Kidney (tissue), 14 donors: Measurements from ENCODE around the gene GPR21. TPM values are rescaled to one million over a fixed set of nuclear protein-coding genes. Genes with fewer than 3 reads are reported as not detected.

Source experiments
- DNase-seq, 5 donors: peaks; one replicate each; pipeline ENCODE4 v3.0.0-alpha.2; 2013 to 2020
- FAIRE-seq: peaks from 2 replicates; lab custom pipeline; 2012; peaks lifted over from hg19 to GRCh38; lab: Jason Lieb, UNC
- H3K27ac ChIP-seq, 2 donors: one replicate each; pipeline ENCODE4 v1.7.0; 2013; ENCODE audit warnings: low read depth in 2 of 2, low read length in 2 of 2, inconsistent platforms in 1 of 2
- H3K27me3 ChIP-seq: one replicate; pipeline ENCODE4 v1.7.1; 2013; ENCODE audit warnings: low read length, inconsistent platforms; ENCODE audit not compliant: control insufficient read depth, insufficient read depth
- H3K36me3 ChIP-seq, 3 donors: one replicate each; pipeline versions ENCODE4 v1.7.0 to v1.7.1; 2013; ENCODE audit warnings: low read length in 3 of 3, control low read depth in 1 of 3, inconsistent platforms in 1 of 3; ENCODE audit not compliant: insufficient read depth in 3 of 3, control insufficient read depth in 2 of 3
- H3K4me1 ChIP-seq, 3 donors: one replicate each; pipeline versions ENCODE4 v1.7.0 to v1.7.1; 2013; ENCODE audit warnings: low read length in 3 of 3, inconsistent platforms in 1 of 3, low read depth in 1 of 3; ENCODE audit not compliant: control insufficient read depth in 2 of 3, insufficient read depth in 2 of 3
- H3K4me3 ChIP-seq, 3 donors: one replicate each; pipeline versions ENCODE4 v1.7.0 to v1.8.1; 2013; ENCODE audit warnings: low read length in 3 of 3, control low read depth in 1 of 3, inconsistent platforms in 1 of 3
- H3K9ac ChIP-seq, 3 donors: one replicate each; pipeline versions ENCODE4 v1.7.0 to v1.7.1; 2013; ENCODE audit warnings: low read length in 3 of 3, control low read depth in 1 of 3, inconsistent platforms in 1 of 3
- H3K9me3 ChIP-seq, 3 donors: one replicate each; pipeline versions ENCODE4 v1.7.0 to v1.7.1; 2013; ENCODE audit warnings: low read length in 3 of 3, control low read depth in 1 of 3, inconsistent platforms in 1 of 3; ENCODE audit not compliant: control insufficient read depth in 2 of 3, insufficient read depth in 1 of 3
- CTCF ChIP-seq: IDR thresholded peaks from 3 replicates; pipeline ENCODE4 v1.5.1; 2012; ENCODE audit warnings: mild to moderate bottlenecking, moderate library complexity, borderline replicate concordance; ENCODE audit not compliant: insufficient read depth; ENCODE audit errors: extremely low read depth
- intact Hi-C: fragments of 100-400 bp; cut with DNase I; formaldehyde crosslinking; loops from one replicate; pipeline ENCODE4 v1.11.1; 2022
- polyA plus RNA-seq: library from polyadenylated mRNA; stranded (reverse); fragments of 350-450 nt; fragmentation: Illumina TruSeq; extraction: RNeasy Lipid Tissue Mini Kit (QIAGEN cat#74804); gene quantifications from one replicate; pipeline ENCODE4 v1.2.3, GENCODE V29; 2014; ENCODE audit warnings: low read depth, low replicate concordance; ENCODE audit not compliant: insufficient read depth
- total RNA-seq: library from RNA; stranded (reverse); fragmentation: NEBNext Ultra II Directional; extraction: Animal tissue kit (Norgen Biotek cat#: 25700); gene quantifications from one replicate; pipeline ENCODE4 v1.2.1, GENCODE V29; 2021
- donor health status: control.
- donor health status: control.
- donor health status: control.
- donor health status: control.
- donor health status: control.
- donor health status: DM: yes; HTN: yes; CAD: no.
- donor health status: Normal renal cell carcinoma (clear cell type).

The GPR21 gene
- total and polyA plus RNA-seq, 2 donors from 2014 or later: 0.34 to 4.1 TPM

GRCh38 chr9:123028973-123029372 lies 4.5 kb upstream of the GPR21 start:
- peaks cover 0 to 2% (median 0%) of the 10 kb centered on the region in 3 donors for H3K36me3 ChIP-seq
- DNase-seq (no peak), FAIRE-seq (no peak)
- H3K27ac ChIP-seq: no peak overlapping the region
- no peaks in the 10 kb centered on the region for H3K27me3 ChIP-seq
- H3K9ac ChIP-seq: no peak overlapping the region
- no peak for TF ChIP-seq CTCF
- H3K9me3 ChIP-seq: no peaks in the 10 kb centered on the region
- no peaks in the 10 kb centered on the region for H3K4me1 ChIP-seq
- intact Hi-C loops: no loop called here
- H3K4me3 ChIP-seq: no peak overlapping the region

DNA sequence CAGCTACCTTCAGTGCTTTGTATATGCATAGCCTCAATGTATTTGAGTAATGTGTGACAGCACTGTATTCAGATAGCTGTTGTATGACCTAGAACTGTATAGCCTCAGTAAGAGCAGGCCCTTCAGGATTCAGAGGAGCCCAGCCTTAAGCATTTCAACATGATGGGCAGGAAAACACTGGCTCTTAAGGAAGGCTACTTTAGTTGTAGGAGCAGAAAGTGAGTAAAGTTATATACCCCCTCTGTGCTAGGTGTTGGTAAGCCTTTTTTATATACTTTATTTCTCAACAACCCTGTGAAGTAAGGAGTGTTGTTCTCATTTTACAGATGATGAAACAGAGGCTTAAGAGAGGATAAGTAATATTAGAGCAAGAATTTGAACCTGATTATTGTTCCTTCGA lies 1.5 kb upstream of the GPR21 start:
- FAIRE-seq (no peak), DNase-seq (no peak)
- intact Hi-C loops: no loop called here
- peaks cover 2 to 11% (median 7%) of the 10 kb centered on the region in 3 donors for H3K36me3 ChIP-seq
- H3K4me3 ChIP-seq: no peak overlapping the region
- H3K27ac ChIP-seq: no peak overlapping the region
- H3K9me3 ChIP-seq: no peaks in the 10 kb centered on the region
- no peak overlapping the region for H3K9ac ChIP-seq
- no peaks in the 10 kb centered on the region for H3K4me1 ChIP-seq
- no peak for TF ChIP-seq CTCF
- H3K27me3 ChIP-seq: no peaks in the 10 kb centered on the region

DNA sequence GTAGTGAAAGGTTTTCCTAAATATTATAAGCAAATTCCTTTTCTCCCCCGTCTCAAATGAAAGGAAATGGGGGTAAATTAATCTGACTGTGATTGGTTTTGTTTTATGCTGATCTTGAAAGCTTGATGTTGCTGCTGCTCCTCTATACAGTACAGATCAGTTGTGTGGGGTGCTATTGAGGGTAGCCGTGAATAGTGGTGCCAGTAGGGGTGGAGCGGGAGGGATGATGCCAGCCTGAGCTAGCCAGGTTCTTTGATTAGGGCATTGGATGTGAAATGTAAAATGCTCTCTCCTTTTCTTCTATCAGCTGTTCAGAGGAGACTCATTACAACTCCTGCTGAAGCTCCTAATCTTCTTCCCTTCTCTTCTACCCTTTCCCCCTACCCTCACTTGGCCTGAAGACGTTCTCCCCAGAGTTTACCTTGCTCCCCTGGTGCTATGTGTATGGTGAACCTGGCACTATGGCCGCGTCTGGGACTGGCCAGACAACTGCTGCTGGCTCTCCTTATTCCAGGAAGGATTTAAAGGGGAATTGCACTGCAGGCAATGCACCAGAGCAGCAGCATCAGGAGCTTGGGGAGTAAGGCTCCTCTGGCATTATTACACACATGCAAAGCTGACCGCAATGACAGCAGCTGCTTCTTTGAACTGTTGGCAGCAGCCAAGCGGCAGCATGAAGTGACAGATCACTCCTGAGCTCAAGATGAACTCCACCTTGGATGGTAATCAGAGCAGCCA lies 566 bp downstream of the GPR21 start:
- Histone ChIP-seq H3K36me3 (peaks cover 0 to 11% (median 9%) of the 10 kb centered on the region in 3 donors), H3K9me3 (no peaks in the 10 kb centered on the region), H3K27me3 (no peaks in the 10 kb centered on the region), H3K9ac (no peak overlapping the region), H3K4me1 (no peaks in the 10 kb centered on the region), H3K27ac (no peak overlapping the region), H3K4me3 (peak overlapping the region in 2 of 3 donors; percentile 1 to 40)
- intact Hi-C loops: no loop called here
- DNase-seq (no peak), FAIRE-seq (no peak)
- no peak for TF ChIP-seq CTCF
